T-helper 9 cell (primary cell): ENCODE results near the gene WDR45B.
A peak's percentile ranks its signal among the peaks of the same experiment; 100 is the strongest.
"Not testable (repeated sequence)": the region's sequence is repeated elsewhere in the genome, so short reads cannot be mapped to it uniquely, and the experiment has no call there.

Experiments
- DNase-seq: peaks from one replicate; pipeline ENCODE4 v3.0.0-alpha.2; 2020

Gene WDR45B

DNA sequence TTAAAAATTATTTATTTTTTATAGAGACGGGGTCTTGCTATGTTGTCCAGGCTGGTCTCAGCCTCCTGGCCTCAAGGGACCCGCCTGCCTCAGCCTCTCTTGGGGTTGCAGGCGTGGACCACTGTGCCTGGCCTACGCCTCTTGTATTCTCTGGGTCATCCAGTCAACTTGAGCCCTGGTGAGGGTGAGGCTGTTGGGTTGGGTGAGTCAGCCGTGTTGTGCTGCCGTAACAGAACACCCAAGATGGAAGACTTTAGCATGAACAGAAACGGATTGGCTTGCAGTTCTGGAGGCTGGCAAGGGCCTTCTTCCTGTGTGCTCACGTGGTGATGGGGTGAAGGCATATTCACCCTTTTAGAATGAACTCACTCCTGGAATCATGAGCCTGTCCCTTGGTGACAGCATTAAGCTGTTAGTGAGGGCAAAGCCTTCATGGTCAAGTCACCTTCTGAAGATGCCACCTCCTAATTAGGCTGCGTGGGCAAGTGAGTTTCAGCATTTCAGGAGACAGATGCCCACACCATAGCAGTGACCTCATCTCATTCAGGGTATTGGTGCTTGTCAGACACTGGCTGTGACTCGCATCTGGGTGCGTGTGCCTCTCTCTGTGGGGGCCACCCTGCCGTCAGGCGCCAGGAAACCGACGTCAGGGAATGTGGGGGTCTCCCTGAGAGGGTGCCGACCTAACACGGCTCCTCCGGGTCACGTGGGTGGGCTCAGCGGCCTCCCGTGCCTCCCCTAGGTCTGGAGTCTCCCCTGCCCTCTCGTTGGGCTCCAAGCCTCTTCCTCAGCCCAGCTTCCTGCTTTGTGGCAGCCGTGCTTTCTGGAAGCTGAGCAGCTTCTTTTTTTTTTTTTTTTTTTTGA is 49.8 kb downstream of the WDR45B start:
- DNase-seq = no peak

DNA sequence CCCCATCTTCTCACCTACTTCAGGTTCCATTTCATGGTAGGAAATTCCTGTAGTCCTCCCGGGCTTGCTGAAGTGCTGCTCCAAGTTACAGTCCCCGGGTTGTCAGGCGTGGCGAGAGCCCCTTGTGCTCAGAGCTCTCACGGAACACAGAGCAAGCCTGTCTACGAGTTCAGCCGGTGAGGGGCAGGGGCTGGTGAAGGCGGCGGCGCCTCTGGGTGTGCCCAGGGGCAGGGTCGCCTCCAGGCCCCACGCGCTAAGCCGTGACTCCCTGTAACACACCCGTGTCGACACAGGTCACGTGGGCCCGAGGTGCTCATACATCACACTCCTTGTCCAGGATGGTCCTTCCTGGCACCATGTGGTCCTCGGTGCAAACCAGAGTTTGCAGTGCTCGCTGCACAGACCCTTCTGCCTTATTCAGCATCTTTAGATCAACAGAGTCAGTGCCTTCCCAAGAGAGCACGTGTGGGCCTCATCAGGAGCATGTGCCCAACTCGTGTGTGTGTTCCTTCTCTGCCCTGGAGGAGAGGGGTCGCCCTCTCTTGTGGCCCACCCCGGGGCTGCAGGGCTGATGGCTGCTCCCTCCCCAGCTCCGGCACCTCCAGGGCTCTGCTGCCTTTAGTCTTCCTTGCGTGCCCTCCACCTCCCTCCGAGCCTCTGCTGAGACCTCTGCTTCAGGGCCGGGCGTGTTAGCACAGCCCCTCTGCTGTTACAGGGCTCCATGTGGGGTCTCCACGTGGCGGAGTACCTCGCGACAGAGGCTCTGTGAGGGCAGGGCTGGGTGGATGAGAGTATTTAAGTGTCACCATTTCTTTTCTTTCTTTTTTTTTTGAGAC is 51.2 kb downstream of the WDR45B start:
- no peak for DNase-seq

DNA sequence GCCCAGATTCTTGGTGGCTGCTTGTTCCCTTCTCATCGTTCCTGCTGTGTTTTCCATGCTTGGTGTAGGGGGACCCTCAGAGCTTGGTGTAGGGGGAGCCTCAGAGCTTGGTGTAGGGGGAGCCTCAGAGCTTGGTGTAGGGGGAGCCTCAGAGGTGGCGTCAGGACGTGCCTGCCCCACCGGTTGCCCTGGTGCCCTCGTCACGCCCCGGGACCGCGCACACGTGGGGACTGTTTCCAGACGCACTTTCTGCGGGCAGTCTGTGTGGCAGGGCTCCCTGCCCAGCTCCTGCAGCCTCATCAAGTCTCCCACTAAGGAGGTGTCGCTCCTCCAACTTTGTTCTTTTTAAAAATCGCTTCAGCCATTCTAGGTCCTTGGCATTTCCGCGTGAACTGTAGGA is 51.9 kb downstream of the WDR45B start:
- no peak for DNase-seq

DNA sequence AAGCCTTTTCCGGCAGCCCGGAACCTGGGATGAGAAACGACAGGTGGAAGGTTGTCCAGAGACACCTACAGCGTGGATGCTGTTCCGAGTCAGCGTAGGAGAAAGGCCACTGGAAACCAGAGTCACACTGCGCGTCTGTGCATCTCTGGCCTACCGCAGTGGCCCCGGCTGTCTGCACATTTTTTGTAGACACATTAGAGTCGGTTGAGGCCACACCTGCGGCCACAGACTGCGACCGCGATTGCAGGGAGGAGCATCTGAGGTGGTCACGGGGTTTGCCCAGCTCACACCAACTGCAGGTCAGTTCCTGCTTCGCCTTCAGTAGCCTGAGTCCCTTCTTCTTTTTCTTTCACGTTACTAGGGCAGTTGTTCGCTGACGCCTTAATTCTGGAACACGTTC is 52.4 kb downstream of the WDR45B start:
- DNase-seq = no peak

DNA sequence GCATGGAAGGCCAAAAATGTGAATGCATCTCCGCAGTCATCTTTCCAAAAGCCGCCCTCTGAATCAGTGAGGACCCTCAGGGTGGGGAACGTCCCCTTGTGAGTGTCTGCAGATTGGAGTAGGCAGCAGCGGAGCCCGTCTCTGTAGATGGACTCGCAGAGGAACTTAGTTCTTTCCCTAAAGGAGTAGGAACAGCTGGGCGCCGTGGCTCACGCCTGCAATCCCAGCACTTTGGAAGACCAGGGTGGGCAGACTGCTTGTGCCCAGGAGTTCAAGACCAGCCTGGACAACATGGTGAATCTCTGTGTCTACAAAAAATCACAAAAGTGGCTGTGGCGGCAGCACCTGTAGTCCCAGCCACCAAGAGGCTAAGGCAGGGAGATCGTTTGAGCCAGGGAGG is 53.7 kb downstream of the WDR45B start:
- DNase-seq = no peak

DNA sequence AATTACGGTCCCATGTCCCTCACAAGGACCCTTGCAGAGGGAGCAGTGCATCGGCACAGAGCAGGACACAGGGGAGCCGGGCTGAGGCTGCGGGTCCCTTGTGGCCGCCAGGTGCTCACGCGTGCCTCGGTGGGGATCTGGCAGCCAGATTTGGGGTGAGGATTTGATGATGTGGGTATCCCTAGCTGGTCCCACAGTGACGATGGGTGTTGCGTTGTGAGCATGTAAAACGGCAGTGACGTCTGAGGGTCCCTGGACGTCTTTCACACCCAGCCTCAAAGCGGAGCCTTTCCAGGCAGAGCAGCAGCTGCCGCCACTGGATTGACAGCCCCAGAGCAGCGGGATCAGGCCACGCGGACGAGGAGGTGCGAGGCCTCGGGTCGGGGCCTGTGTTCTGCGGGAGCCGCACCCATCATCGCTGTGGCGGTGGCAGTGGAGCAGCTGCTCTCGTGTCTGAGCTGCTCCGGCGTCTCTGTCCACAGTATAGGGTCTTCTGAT is 54.6 kb downstream of the WDR45B start:
- DNase-seq = peak; percentile 12

DNA sequence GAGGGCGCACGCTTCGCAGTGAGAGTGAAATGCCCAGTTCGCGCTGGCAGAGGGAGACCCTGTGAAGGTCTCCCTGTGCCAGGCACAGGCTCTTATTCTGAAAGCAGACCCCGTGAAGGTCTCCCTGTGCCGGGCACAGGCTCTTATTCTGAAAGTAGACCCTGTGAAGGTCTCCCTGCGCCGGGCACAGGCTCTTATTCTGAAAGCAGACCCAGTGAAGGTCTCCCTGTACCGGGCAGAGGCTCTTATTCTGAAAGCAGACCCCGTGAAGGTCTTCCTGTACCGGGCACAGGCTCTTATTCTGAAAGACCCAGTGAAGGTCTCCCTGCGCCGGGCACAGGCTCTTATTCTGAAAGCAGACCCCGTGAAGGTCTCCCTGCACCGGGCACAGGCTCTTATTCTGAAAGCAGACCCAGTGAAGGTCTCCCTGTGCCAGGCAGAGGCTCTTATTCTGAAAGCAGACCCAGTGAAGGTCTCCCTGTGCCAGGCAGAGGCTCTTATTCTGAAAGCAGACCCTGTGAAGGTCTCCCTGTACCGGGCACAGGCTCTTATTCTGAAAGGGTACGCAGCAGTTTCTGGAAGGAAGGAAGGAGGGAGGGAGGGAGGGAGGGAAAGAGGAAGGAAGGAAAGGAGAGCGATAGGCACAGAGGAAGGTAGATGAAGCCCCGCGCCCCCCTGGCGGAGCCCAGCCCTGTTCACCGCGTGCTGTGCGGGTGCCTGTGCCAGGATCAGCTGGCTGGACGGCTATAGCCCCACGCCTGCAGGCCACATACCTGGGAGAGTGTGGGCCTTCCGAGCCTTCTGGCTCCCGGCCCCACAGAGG is 55.3 kb downstream of the WDR45B start:
- DNase-seq = peak; percentile 42

DNA sequence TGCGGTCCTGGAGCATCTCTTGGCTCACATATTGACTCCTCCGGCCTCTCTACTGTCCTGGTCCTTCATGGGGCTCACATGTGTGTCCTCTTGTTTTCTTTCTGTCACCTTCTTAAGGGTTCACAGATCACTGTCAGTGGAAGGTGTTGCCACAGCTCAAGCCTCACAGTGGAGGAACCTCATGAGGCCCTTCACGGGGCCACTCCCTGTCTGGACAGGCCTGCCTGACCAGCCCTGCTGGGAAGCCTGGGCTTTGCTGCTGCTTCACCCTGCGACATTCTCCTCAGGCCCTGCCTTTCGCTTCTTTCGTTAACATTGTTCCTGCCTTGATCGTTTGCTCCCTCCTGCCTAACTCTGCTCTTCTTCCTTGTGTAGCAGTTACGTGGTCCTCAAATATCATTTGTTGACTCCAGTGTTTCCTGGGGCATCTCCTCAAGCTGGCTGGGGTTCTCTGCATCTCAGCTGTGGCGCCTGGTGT is 55.9 kb downstream of the WDR45B start:
- DNase-seq = no peak

DNA sequence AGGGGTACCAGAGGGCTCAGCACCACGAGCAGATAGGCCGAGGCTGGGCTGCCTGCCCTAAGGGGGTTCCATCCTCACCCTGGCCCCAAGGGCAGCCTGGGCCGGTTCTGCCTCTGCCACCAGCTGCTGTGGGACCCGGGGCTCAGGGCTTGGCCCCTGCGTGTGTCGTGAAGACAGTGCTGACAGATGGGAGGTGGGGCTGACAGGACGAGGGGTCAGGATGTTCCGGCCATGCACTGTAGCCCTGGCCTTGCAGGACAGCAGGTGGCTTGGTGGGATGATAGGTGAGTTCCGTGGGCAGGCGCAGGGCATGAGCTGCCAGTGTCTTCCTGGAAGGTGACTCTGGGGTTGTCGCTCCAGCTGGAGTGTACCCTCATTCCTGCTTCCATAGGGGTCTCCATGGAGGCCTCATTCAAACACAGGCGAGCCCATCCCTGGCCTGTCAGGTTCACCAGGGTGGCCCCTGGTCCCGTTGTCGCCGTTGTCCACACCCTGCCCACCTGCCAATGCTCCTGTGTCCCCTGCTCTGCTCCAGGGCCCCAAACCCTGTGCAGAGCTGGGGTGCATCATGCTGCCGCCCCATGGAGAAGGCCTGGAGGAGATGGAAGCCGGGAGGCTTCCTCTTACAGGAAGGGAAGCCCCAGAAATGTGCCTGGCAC is 57.2 kb downstream of the WDR45B start:
- DNase-seq = no peak

DNA sequence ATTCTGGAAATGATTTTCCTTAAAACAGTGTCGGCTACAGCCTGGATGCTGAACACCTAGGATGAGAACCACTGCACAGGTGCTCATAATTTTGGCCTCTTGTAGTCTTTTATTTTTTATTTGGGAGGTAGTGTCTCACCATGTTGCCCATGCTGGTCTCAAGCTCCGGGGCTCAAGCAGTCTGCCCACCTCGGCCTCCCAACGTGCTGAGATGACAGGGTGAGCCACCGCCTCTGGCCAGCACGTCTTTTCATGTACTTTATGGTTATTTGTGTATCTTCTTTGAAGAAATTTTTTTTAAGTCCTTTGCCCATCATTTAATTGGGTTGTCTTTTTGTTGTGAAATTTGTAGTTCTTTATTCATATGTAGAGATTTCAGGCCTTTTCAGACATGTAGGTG is 58.0 kb downstream of the WDR45B start:
- DNase-seq = no peak

DNA sequence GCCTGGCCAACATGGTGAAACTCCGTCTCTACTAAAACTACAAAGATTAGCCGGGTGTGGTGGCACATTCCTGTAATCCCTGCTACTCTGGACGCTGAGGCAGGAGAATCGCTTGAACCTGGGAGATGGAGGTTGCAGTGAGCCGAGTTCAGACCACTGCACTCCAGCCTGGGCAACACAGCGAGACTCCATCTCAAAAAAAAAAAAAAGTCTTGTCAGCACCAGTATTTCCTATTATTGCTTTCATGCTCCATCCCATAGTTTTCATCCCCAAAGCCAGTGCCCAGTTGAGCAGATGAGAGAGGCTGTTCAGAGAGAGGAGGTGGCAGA is 58.4 kb downstream of the WDR45B start:
- no peak for DNase-seq

DNA sequence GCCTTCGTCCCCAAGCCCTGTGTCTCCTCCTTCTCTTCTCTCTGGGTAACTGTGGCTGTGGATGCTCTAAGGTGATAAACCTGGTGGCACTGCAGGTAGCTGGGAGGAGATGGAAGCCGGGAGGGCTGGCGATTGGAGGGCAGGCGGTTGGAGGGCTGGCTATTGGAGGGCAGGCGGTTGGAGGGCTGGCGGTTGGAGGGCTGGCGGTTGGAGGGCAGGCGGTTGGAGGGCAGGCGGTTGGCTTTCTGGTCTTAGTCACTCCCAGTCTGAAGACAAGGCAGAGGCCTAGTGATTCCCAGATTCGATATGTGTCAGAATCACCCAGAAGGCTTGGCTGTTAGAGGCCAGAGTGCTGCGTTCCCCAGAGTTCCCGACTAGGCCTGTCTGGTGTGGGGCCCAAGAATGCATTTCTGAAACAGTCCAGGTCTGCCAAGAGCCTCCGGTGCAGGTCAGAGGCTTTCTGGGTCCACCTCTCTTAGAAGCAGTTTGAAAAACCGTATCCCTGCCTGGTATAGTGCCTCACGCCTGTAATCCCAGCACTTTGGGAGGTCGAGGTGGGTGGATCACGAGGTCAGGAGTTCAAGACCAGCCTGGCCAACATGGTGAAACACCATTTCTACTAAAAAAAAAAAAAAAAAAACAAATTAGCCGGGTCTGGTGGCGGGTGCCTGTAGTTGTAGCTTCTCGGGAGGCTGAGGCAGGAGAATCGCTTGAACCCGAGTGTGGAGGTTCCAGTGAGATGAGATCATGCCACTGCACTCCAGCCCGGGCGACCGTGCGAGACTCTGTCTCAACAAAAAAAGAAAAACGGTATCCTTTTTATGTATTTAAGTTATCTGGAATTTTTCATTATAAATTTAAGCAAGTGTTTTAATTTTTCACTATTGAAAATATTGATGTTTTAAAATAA is 59.7 kb downstream of the WDR45B start:
- DNase-seq = no peak

DNA sequence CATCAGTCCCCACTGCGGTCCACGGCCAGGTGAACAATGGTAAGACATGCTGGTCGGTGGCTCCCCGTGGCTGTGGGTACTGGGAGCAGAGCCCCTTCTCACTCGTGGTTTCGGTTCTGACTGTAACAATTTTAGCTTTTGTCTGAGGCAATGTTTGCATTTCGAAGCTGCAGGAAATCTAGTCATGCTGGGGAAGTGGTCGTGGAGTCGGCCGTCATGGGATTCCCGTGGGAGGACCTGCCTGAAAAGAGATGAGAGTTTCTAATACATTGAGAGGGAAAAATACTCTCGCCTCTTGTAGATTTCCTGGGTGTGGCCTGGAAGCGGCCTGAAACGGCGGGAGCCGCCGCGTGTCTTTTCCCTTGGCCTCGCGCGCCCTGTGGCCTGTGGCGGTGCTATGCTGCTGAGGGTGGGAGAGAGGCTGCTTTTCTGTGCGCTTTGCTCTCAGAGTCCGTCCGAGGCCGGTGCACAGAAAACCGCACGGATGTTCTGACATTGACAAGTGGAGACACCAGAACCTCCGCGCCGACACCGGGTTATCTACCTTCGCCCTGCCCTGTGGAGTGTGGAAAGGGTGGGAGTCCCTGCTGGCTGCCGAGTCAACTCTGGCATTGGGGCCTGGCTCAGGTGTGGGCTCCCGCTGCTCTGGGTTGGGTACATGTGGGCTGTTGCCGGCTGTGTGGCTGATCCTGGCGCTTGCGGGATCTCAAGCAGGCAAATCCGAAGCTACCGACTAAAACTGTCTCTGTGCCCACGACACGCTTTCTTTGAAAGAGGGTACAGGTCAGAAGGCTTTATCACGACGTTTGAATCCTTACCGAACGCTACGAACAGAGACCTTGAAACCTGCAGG is 60.8 kb downstream of the WDR45B start:
- no peak for DNase-seq

DNA sequence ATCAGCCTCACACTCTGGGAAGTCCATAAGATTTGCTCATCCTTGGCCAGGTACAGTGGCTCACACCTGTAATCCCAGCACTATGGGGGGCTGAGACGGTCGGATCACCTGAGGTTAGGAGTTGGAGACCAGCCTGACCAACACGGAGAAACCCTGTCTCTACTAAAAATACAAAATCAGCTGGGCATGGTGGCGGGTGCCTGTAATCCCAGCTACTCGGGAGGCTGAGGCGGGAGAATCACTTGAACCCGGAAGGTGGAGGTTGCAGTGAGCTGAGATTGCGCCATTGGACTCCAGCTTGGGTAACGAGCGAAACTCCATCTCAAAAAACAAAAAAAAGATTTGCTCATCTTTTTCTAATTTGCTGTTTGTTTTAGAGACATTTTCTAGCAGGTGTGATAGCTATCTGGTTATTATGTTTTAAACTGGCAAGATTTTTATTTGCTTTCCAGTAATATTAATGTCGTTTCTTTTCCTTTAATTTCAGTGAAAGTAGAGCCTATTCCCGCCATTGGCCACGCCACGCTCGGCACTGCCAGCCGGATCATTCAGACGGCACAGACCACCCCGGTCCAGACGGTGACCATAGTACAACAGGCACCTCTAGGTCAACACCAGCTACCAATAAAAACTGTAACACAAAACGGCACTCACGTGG is 61.5 kb downstream of the WDR45B start:
- DNase-seq = no peak

DNA sequence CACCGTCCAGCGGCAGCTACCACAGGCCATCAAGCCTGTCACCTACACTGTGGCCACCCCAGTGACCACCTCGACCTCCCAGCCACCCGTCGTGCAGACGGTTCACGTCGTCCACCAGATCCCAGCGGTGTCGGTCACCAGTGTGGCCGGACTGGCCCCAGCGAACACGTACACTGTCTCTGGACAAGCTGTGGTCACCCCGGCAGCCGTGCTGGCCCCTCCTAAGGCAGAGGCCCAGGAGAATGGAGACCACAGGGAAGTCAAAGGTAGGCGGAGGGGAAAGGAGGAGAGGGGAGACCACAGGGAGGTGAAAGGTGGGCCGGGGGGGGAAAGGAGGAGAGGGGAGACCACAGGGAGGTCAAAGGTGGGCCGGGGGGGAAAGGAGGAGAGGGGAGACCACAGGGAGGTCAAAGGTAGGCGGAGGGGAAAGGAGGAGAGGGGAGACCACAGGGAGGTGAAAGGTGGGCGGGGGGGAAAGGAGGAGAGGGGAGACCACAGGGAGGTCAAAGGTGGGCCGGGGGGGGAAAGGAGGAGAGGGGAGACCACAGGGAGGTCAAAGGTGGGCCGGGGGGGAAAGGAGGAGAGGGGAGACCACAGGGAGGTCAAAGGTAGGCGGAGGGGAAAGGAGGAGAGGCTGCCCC is 62.2 kb downstream of the WDR45B start:
- not testable (repeated sequence) for DNase-seq

DNA sequence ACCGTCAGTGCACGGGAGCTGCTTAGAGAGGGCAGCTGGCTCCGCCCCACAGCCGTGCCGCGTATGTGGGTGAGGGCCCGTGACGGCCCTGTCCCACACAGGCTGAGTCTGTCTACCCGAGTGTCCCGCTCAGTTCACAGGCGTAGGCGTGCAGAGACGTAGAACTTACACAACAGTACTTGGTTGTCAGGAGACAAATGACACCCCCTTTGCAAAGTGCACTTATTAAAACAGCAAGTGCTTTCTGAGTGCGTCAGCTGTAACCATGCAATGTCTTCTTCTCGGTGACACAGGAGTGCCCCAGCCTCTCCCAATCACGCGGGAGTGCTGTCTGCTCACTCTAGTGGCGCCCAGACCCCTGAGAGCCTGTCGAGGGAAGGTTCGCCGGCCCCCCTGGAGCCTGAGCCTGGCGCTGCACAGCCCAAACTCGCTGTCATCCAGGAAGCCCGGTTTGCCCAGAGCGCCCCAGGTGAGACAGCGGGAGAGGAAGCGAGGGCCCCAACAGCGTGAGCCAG is 64.5 kb downstream of the WDR45B start:
- peak; percentile 17 for DNase-seq

DNA sequence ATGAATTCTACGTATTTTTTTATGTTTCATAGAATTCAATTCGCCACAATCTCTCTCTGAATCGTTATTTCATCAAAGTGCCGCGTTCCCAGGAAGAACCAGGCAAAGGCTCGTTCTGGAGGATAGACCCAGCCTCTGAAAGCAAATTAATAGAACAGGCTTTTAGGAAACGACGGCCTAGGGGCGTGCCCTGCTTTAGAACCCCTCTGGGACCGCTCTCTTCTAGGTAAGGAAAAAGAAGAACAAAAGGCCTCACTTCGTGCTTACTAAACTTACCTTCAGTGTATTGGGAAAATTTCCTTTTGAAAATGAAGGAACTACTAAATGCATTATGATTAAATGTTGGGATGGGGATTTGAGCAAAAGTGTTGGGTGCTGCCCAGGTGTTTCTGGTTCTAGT is 65.5 kb downstream of the WDR45B start:
- no peak for DNase-seq

DNA sequence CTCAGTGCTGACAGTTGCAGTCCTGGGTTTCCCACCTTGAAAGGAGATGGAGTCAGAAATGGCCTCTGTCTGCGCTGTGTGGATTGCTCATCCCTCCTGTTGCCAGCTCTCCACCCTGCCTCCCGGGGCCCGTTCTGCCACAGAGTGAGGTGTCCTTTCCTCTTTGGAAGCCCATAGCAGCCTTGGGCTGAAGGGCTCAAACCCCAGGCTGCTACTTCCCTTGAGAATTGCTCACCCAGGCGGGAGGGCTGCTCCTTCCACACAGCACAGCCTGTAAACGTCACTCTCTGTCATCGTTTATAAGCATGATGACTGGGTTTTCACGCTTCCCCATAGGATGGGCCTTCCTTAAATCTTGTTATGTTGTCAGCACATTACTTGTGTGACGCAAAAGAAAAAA is 66.0 kb downstream of the WDR45B start:
- no peak for DNase-seq

DNA sequence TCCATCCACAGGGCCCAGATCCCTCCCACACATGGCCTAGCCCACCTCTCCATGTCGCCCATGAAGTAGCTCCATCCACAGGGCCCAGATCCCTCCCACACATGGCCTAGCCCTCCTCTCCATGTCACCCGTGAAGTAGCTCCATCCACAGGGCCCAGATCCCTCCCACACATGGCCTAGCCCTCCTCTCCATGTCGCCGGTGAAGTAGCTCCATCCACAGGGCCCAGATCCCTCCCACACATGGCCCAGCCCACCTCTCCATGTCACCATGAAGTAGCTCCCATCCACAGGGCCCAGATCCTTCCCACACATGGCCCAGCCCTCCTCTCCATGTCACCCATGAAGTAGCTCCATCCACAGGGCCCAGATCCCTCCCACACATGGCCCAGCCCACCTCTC is 68.3 kb downstream of the WDR45B start:
- DNase-seq = not testable (repeated sequence)
